ENCODE results near the gene ZC3HAV1. TPM values are rescaled to one million over a fixed set of nuclear protein-coding genes. Genes with fewer than 3 reads are reported as not detected.

ZC3HAV1 gene
- total RNA-seq, 3 donors from 2014 or later: 36.5 to 38.9 (median 38.4) TPM

DNA sequence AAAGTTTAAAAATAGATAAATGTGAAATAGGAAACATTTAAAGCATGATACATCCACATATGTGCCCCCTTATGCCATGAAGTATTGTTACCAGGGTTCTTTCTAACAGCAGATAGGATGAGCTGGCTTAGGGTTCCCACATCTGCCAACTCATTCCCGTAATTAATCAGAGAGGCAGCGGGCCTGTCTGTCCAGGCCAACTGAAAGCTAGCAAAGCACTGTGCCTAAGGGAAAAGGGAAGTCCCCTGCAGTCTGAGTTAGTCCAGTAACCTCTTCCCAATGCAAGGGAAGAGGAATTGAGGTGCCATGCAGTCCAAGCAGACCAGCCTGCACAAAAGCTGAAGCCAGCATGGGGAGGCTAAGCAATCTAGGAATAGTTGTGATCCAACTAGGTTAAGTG, 55.4 kb downstream of the ZC3HAV1 start:
- DNase-seq (no peak), ATAC-seq (no peak)
- peaks cover 9% of the 10 kb centered on the region for H3K36me3 ChIP-seq (ENCODE audit: low read depth)
- no peaks in the 10 kb centered on the region for H3K4me1 ChIP-seq (ENCODE audit: low read depth)
- TF ChIP-seq, protein P1, sequence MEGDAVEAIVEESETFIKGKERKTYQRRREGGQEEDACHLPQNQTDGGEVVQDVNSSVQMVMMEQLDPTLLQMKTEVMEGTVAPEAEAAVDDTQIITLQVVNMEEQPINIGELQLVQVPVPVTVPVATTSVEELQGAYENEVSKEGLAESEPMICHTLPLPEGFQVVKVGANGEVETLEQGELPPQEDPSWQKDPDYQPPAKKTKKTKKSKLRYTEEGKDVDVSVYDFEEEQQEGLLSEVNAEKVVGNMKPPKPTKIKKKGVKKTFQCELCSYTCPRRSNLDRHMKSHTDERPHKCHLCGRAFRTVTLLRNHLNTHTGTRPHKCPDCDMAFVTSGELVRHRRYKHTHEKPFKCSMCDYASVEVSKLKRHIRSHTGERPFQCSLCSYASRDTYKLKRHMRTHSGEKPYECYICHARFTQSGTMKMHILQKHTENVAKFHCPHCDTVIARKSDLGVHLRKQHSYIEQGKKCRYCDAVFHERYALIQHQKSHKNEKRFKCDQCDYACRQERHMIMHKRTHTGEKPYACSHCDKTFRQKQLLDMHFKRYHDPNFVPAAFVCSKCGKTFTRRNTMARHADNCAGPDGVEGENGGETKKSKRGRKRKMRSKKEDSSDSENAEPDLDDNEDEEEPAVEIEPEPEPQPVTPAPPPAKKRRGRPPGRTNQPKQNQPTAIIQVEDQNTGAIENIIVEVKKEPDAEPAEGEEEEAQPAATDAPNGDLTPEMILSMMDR (IDR thresholded peaks at IDR 0.05): no peak
- H3K4me3 ChIP-seq: no peak overlapping the region
- H3K9me3 ChIP-seq: no peaks in the 10 kb centered on the region
- intact Hi-C loops (cut with DNase I, micrococcal nuclease): no loop called here

DNA sequence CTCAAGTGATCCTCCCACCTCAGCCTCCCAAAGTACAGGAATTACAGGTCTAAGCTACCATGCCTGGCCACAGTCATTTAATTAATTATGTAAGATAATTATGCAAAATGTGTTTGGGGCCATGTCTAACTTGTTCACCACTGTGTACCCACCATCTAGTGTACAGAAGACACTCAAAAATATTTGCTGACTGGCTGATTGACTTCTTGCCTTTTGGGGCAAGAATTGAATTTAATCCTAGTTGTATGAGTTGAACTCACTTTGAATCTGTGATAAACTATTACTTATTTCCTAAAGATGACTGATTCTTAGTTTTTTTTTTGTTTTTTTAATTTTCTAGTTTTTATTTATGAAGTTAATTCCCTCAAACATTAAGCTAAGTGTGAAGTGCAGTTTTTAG, 57.9 kb downstream of the ZC3HAV1 start:
- H3K9me3 ChIP-seq: no peaks in the 10 kb centered on the region
- H3K4me3 ChIP-seq: no peak overlapping the region
- H3K4me1 ChIP-seq (ENCODE audit: low read depth): no peaks in the 10 kb centered on the region
- intact Hi-C loops (cut with DNase I, micrococcal nuclease): no loop called here
- TF ChIP-seq, protein P1 (IDR thresholded peaks at IDR 0.05): no peak
- ATAC-seq (no peak), DNase-seq (no peak)
- peaks cover 9% of the 10 kb centered on the region for H3K36me3 ChIP-seq (ENCODE audit: low read depth)

DNA sequence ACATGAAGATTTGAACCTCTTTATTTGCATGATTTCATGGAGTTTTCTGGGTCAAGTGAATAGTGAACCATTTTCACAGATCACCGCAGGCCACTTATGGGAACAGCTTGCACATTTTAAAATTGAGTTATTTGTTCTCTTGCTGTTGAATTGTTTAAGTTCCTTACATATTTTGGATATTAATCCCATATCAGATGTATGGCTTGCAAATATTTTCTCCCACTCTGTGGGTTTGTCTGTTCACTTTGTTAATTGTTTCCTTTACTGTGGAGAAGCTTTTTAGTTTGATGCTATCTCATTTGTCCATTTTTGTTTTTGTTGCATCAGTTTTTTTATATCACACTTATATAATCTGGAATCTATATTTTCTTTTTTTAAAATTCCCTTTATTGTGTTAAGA, 59.6 kb downstream of the ZC3HAV1 start:
- intact Hi-C loops (cut with DNase I, micrococcal nuclease): no loop called here
- no peak overlapping the region for H3K4me3 ChIP-seq
- H3K4me1 ChIP-seq (ENCODE audit: low read depth): no peaks in the 10 kb centered on the region
- TF ChIP-seq, protein P1 (IDR thresholded peaks at IDR 0.05): no peak
- H3K9me3 ChIP-seq: no peaks in the 10 kb centered on the region
- DNase-seq (no peak), ATAC-seq (no peak)
- H3K36me3 ChIP-seq (ENCODE audit: low read depth): peaks cover 8% of the 10 kb centered on the region

DNA sequence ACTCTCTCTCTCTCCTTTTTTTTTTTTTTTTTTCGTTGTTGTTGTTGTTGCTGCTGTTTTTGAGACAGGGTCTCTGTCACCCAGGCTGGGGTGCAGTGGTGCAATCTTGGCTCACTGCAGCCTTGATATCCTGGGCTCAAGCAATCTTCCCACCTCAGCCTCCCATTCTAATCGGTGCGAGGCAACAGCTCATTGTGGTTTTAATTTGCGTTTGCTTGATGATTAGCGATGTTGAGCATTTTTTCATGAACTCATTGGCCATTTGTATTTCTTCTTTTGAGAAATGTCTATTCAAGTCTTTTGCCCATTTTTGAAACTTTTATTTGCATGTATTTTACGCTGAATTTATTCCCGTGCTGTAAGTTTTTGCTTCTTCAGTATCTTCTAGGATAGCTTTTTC, 60.4 kb downstream of the ZC3HAV1 start:
- H3K4me3 ChIP-seq: no peak overlapping the region
- DNase-seq (no peak), ATAC-seq (no peak)
- H3K4me1 ChIP-seq (ENCODE audit: low read depth): no peaks in the 10 kb centered on the region
- H3K36me3 ChIP-seq (ENCODE audit: low read depth): no peaks in the 10 kb centered on the region
- H3K9me3 ChIP-seq: no peaks in the 10 kb centered on the region
- TF ChIP-seq, protein P1 (IDR thresholded peaks at IDR 0.05): no peak
- intact Hi-C loops (cut with DNase I, micrococcal nuclease): no loop called here

DNA sequence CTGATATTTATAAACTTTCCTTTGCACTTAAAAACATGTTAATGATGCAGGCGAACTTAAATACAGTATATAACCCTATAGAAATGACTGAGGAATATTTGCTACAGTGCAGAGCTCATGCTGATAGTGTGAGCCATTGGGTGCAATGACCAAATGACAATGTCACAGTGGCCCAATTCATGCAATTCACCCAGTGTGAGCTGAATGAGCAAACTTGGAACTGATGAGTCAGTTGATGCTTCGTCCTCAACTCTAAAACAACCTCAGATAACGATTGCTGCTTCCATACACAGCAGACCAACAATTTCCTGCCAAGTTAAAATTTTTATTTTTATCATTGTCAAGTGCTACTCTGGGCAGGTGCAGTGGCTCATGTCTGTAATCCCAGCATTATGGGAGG, 61.5 kb downstream of the ZC3HAV1 start:
- intact Hi-C loops (cut with DNase I, micrococcal nuclease): no loop called here
- DNase-seq: no peak
- ATAC-seq: no peak
- TF ChIP-seq, protein P1 (IDR thresholded peaks at IDR 0.05): no peak
- H3K4me3 ChIP-seq: no peak overlapping the region
- no peaks in the 10 kb centered on the region for H3K9me3 ChIP-seq
- H3K36me3 ChIP-seq (ENCODE audit: low read depth): no peaks in the 10 kb centered on the region
- H3K4me1 ChIP-seq (ENCODE audit: low read depth): no peaks in the 10 kb centered on the region

DNA sequence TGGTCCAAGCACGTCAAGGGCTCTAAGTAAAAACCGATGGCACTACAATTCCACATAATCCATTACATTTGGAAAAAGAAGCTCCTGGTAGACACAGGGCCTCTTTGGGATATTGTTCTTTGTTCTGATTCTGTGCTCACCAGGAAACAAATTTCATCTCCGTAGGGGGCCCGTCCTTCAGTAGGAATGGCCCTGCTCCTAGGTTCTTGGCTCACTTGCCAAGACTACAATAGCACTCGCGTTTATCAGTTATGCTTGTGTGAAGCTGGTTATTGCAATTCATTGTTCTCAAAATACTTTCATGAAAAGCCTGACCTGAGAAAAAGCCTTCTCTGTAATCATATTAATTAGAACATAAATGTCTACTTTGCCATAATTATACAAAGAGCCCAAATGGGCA, 63.4 kb downstream of the ZC3HAV1 start:
- Histone ChIP-seq H3K36me3 (ENCODE audit: low read depth) (no peaks in the 10 kb centered on the region), H3K4me1 (ENCODE audit: low read depth) (no peaks in the 10 kb centered on the region), H3K9me3 (no peaks in the 10 kb centered on the region), H3K4me3 (no peak overlapping the region)
- TF ChIP-seq, protein P1 (IDR thresholded peaks at IDR 0.05): no peak
- DNase-seq (no peak), ATAC-seq (no peak)
- intact Hi-C loops (cut with DNase I, micrococcal nuclease): no loop called here

Measured in mucosa of descending colon (tissue), 3 donors.